ENCODE measurements around the gene MED29.

Gene MED29

GRCh38 chr19:39435499-39436349 lies 44.5 kb downstream of the MED29 start, which contains the start of gene RPS16:
Gene RPS16, minus strand, starts transcription at chr19:39435949. Its CDS starts 54 bp downstream, at chr19:39435895.
- H3K4me1 ChIP-seq (ENCODE audit: insufficient read depth, insufficient read length) = peaks cover 4% of the 10 kb centered on the region
- H3K36me3 ChIP-seq (ENCODE audit: insufficient read depth, insufficient read length, low read length) = peaks cover 37% of the 10 kb centered on the region
- no peaks in the 10 kb centered on the region for H3K9me3 ChIP-seq (ENCODE audit: insufficient read depth, low read length)
- DNase-seq (ENCODE audit: low read depth, low spot score) = peak; percentile 92
- TF ChIP-seq YY1 (IDR thresholded peaks at IDR 0.05; ENCODE audit: insufficient read depth, insufficient read length) = no peak
- TF ChIP-seq ZNF274 (IDR thresholded peaks at IDR 0.05; ENCODE audit: low read depth, low read length) = no peak
- no peak for TF ChIP-seq SUZ12 (IDR thresholded peaks at IDR 0.05; ENCODE audit: extremely low read depth, insufficient read depth, insufficient read length)
- peak within 1 kb of the TSS; percentile 92 for H3K4me3 ChIP-seq (ENCODE audit: insufficient read length, low read depth)
- H3K27me3 ChIP-seq (ENCODE audit: insufficient read depth, insufficient read length) = no peaks in the 10 kb centered on the region
- peak within 1 kb of the TSS; percentile 92 for H3K9ac ChIP-seq (ENCODE audit: insufficient read length, low read depth)

- Histone ChIP-seq H3K36me3 (ENCODE audit: insufficient read depth, insufficient read length, low read length) (peaks cover 37% of the 10 kb centered on the region), H3K4me3 (ENCODE audit: insufficient read length, low read depth) (peak overlapping the region; percentile 92), H3K9ac (ENCODE audit: insufficient read length, low read depth) (peak overlapping the region; percentile 92), H3K4me1 (ENCODE audit: insufficient read depth, insufficient read length) (peaks cover 4% of the 10 kb centered on the region), H3K9me3 (ENCODE audit: insufficient read depth, low read length) (no peaks in the 10 kb centered on the region), H3K27me3 (ENCODE audit: insufficient read depth, insufficient read length) (no peaks in the 10 kb centered on the region)
- TF ChIP-seq SUZ12 (IDR thresholded peaks at IDR 0.05; ENCODE audit: extremely low read depth, insufficient read depth, insufficient read length) (no peak), ZNF274 (IDR thresholded peaks at IDR 0.05; ENCODE audit: low read depth, low read length) (no peak), YY1 (IDR thresholded peaks at IDR 0.05; ENCODE audit: insufficient read depth, insufficient read length) (no peak)
- DNase-seq (ENCODE audit: low read depth, low spot score) = no peak
Measured at GRCh38 chr19:39436350-39436716, 45.2 kb downstream of the MED29 start.

GRCh38 chr19:39438270-39438934 lies 47.2 kb downstream of the MED29 start:
- Histone ChIP-seq H3K9me3 (ENCODE audit: insufficient read depth, low read length) (no peaks in the 10 kb centered on the region), H3K27me3 (ENCODE audit: insufficient read depth, insufficient read length) (no peaks in the 10 kb centered on the region), H3K9ac (ENCODE audit: insufficient read length, low read depth) (no peak overlapping the region), H3K4me1 (ENCODE audit: insufficient read depth, insufficient read length) (peaks cover 3% of the 10 kb centered on the region), H3K4me3 (ENCODE audit: insufficient read length, low read depth) (no peak overlapping the region), H3K36me3 (ENCODE audit: insufficient read depth, insufficient read length, low read length) (peaks cover 21% of the 10 kb centered on the region)
- TF ChIP-seq ZNF274 (IDR thresholded peaks at IDR 0.05; ENCODE audit: low read depth, low read length) (no peak), YY1 (IDR thresholded peaks at IDR 0.05; ENCODE audit: insufficient read depth, insufficient read length) (no peak), SUZ12 (IDR thresholded peaks at IDR 0.05; ENCODE audit: extremely low read depth, insufficient read depth, insufficient read length) (no peak)
- no peak for DNase-seq (ENCODE audit: low read depth, low spot score)

GRCh38 chr19:39444598-39445195 lies 53.5 kb downstream of the MED29 start:
- Histone ChIP-seq H3K36me3 (ENCODE audit: insufficient read depth, insufficient read length, low read length) (peaks cover 26% of the 10 kb centered on the region), H3K4me3 (ENCODE audit: insufficient read length, low read depth) (peak overlapping the region; percentile 96), H3K27me3 (ENCODE audit: insufficient read depth, insufficient read length) (no peaks in the 10 kb centered on the region), H3K9me3 (ENCODE audit: insufficient read depth, low read length) (no peaks in the 10 kb centered on the region), H3K9ac (ENCODE audit: insufficient read length, low read depth) (peak overlapping the region; percentile 95), H3K4me1 (ENCODE audit: insufficient read depth, insufficient read length) (no peaks in the 10 kb centered on the region)
- DNase-seq (ENCODE audit: low read depth, low spot score) = no peak
- TF ChIP-seq YY1 (IDR thresholded peaks at IDR 0.05; ENCODE audit: insufficient read depth, insufficient read length) (no peak), ZNF274 (IDR thresholded peaks at IDR 0.05; ENCODE audit: low read depth, low read length) (no peak), SUZ12 (IDR thresholded peaks at IDR 0.05; ENCODE audit: extremely low read depth, insufficient read depth, insufficient read length) (no peak)

- peak; percentile 90 for TF ChIP-seq YY1 (IDR thresholded peaks at IDR 0.05; ENCODE audit: insufficient read depth, insufficient read length)
- no peak for TF ChIP-seq ZNF274 (IDR thresholded peaks at IDR 0.05; ENCODE audit: low read depth, low read length)
- no peaks in the 10 kb centered on the region for H3K4me1 ChIP-seq (ENCODE audit: insufficient read depth, insufficient read length)
Measured at GRCh38 chr19:39445196-39446111, 54.3 kb downstream of the MED29 start, which contains the start of gene SUPT5H. Gene SUPT5H, plus strand, starts transcription at chr19:39445582. Its CDS starts 309 bp downstream, at chr19:39445891.

GRCh38 chr19:39446365-39447084 lies 55.3 kb downstream of the MED29 start:
- Histone ChIP-seq H3K9ac (ENCODE audit: insufficient read length, low read depth) (peak overlapping the region; percentile 95), H3K9me3 (ENCODE audit: insufficient read depth, low read length) (no peaks in the 10 kb centered on the region), H3K4me1 (ENCODE audit: insufficient read depth, insufficient read length) (no peaks in the 10 kb centered on the region), H3K4me3 (ENCODE audit: insufficient read length, low read depth) (peak overlapping the region; percentile 96), H3K27me3 (ENCODE audit: insufficient read depth, insufficient read length) (no peaks in the 10 kb centered on the region), H3K36me3 (ENCODE audit: insufficient read depth, insufficient read length, low read length) (peaks cover 28% of the 10 kb centered on the region)
- TF ChIP-seq ZNF274 (IDR thresholded peaks at IDR 0.05; ENCODE audit: low read depth, low read length) (no peak), SUZ12 (IDR thresholded peaks at IDR 0.05; ENCODE audit: extremely low read depth, insufficient read depth, insufficient read length) (no peak), YY1 (IDR thresholded peaks at IDR 0.05; ENCODE audit: insufficient read depth, insufficient read length) (no peak)
- no peak for DNase-seq (ENCODE audit: low read depth, low spot score)

More at GRCh38 chr19:39445196-39446111, 54.3 kb downstream of the MED29 start, which contains the start of gene SUPT5H:
- peaks cover 26% of the 10 kb centered on the region for H3K36me3 ChIP-seq (ENCODE audit: insufficient read depth, insufficient read length, low read length)
- H3K27me3 ChIP-seq (ENCODE audit: insufficient read depth, insufficient read length) = no peaks in the 10 kb centered on the region
- H3K9me3 ChIP-seq (ENCODE audit: insufficient read depth, low read length) = no peaks in the 10 kb centered on the region
- peak; percentile 93 for DNase-seq (ENCODE audit: low read depth, low spot score)
- H3K9ac ChIP-seq (ENCODE audit: insufficient read length, low read depth) = peak within 1 kb of the TSS; percentile 95
- H3K4me3 ChIP-seq (ENCODE audit: insufficient read length, low read depth) = peak within 1 kb of the TSS; percentile 96
